A549 treated with AZD2906 at 1 μM for 4 hours (cell line): ENCODE results near the gene PRAMEF2. TPM values are rescaled to one million over a fixed set of nuclear protein-coding genes. Genes with fewer than 3 reads are reported as not detected.

ENCODE experiments used
- total RNA-seq: library from RNA; stranded (reverse); fragments of 200-300 nt; extraction: Qiagen RNA extraction; gene quantifications from 5 replicates; pipeline ENCODE4 v1.2.3, GENCODE V29; 2022

PRAMEF2 gene, protein sequence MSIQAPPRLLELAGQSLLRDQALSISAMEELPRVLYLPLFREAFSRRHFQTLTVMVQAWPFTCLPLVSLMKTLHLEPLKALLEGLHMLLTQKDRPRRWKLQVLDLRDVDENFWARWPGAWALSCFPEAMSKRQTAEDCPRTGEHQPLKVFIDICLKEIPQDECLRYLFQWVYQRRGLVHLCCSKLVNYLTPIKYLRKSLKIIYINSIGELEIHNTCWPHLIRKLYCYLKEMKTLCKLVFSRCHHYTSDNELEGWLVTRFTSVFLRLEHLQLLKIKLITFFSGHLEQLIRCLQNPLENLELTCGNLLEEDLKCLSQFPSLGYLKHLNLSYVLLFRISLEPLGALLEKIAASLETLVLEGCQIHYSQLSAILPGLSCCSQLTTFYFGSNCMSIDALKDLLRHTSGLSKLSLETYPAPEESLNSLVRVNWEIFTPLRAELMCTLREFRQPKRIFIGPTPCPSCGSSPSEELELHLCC
- 0.06 to 0.25 TPM (median 0.14 TPM) in 5 replicates for total RNA-seq

DNA sequence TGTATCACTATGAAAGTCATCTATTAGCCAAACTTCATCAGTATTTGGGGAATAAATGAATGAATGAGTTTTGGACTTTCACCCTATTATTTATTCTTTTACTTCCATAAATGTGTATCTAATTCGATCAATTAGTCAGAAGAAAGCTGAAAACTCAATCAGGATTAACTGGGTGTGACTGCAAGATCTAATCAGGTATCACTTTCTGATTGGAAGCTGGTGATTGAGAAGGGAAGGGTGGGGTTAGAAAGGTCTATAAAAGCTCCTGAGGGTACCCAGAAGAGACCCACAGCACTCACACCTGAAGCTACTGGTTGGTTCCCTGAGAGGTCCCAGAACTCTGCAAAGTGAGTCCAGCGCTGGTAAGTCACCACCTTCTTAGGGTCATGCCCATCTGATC lies at the start of gene PRAMEF2:
Gene PRAMEF2 (plus strand): TSS at position 301 of the 400 bp plus-strand sequence. CDS start 1,924 bp downstream, outside the sequence.

DNA sequence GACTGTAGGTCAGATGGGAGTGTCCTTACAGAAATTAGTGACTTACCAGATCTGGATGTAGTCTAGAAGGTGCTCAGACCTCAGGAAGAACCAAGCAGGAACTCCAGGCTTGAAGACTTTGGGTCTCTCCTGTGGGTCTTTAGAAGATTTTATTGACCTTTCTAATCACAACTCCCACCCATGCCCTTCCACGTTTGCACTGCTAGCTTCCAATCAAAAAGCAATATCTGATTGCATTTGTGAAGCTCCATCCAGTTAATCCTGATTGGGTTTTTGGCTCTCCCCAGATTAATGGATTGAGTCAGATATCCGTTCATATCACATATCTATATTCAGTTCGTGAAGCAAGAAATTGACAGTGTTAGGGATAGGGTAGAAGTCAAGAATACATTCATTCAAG lies 25.6 kb upstream of the PRAMEF2 start, which contains the start of gene PRAMEF11:
Gene PRAMEF11 (minus strand): TSS at position 101 of the 400 bp plus-strand sequence. CDS start 2,621 bp downstream, outside the sequence.

DNA sequence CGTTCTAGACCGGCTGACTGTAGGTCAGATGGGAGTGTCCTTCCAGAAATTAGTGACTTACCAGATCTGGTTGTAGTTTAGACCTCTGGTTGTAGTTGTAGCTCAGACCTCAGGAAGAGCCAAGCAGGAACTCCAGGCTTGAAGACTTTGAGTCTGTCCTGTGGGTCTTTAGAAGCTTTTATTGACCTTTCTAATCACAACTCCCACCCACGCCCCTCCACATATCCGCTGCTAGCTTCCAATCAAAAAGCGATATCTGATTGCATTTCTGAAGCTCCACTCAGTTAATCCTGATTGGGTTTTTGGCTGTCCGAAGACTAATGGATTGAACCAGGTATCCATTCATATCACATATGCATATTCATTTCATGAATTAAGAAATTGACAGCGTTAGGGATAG lies 8.3 kb upstream of the PRAMEF2 start, which contains the start of gene HNRNPCL1:
Gene HNRNPCL1 (minus strand): TSS at position 101 of the 400 bp plus-strand sequence. CDS start 431 bp downstream, outside the sequence.

DNA sequence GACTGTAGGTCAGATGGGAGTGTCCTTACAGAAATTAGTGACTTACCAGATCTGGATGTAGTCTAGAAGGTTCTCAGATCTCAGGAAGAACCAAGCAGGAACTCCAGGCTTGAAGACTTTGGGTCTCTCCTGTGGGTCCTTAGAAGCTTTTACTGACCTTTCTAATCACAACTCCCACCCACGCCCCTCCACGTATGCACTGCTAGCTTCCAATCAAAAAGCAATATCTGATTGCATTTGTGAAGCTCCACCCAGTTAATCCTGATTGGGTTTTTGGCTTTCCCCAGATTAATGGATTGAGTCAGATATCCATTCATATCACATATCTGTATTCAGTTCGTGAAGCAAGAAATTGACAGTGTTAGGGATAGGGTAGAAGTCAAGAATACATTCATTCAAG lies 29.2 kb downstream of the PRAMEF2 start, which contains the start of gene PRAMEF4:
Gene PRAMEF4 (minus strand): TSS at position 101 of the 400 bp plus-strand sequence. CDS start 2,807 bp downstream, outside the sequence.

DNA sequence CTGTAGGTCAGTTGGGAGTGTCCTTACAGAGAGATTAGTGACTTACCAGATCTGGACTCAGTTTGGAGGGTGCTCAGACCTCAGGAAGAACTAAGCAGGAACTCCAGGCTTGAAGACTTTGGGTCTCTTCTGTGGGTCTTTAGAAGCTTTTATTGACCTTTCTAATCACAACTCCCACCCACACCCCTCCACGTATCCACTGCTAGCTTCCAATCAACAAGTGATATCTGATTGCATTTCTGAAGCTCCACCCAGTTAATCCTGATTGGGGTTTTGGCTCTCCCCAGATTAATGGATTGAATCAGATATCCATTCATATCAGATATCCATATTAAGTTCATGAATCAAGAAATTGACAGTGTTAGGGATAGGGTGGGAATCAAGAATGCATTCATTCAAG lies 41.3 kb downstream of the PRAMEF2 start, which contains the start of gene PRAMEF10:
Gene PRAMEF10 (minus strand): TSS at position 101 of the 400 bp plus-strand sequence. CDS start 2,423 bp downstream, outside the sequence.

Other genes with a start within 250 kb of the PRAMEF2 start
- gene DHRS3, start 238.9 kb upstream of the PRAMEF2 start, total RNA-seq: 37.8 to 51.4 TPM (median 47.8 TPM) in 5 replicates
- not detected in 5 replicates for gene AADACL4, start 213.0 kb upstream of the PRAMEF2 start, total RNA-seq
- not detected in 5 replicates for gene AADACL3, start 141.0 kb upstream of the PRAMEF2 start, total RNA-seq
- not detected in 5 replicates for gene CFAP107, start 110.9 kb upstream of the PRAMEF2 start, total RNA-seq
- gene PRAMEF12, start 83.3 kb upstream of the PRAMEF2 start, total RNA-seq: not detected in 5 replicates
- gene PRAMEF1, start 65.7 kb upstream of the PRAMEF2 start, total RNA-seq: 0.07 to 0.14 TPM (median 0.07 TPM) in 3 of 5 replicates, not detected in the others
- not detected in 5 replicates for gene PRAMEF11, start 25.7 kb upstream of the PRAMEF2 start, total RNA-seq
- not detected in 5 replicates for gene HNRNPCL1, start 8.4 kb upstream of the PRAMEF2 start, total RNA-seq
- 0.05 to 0.06 TPM in 2 of 5 replicates, not detected in the others for gene PRAMEF4, start 29.1 kb downstream of the PRAMEF2 start, total RNA-seq
- not detected in 5 replicates for gene PRAMEF10, start 41.2 kb downstream of the PRAMEF2 start, total RNA-seq
- gene PRAMEF7, start 59.5 kb downstream of the PRAMEF2 start, total RNA-seq: 0.06 TPM in 1 of 5 replicates, not detected in the others
- not detected in 5 replicates for gene PRAMEF6, start 90.5 kb downstream of the PRAMEF2 start, total RNA-seq
- gene PRAMEF27, start 199.5 kb downstream of the PRAMEF2 start, total RNA-seq: not detected in 5 replicates
- gene HNRNPCL3, start 203.7 kb downstream of the PRAMEF2 start, total RNA-seq: not detected in 5 replicates
- gene PRAMEF25, start 213.7 kb downstream of the PRAMEF2 start, total RNA-seq: not detected in 5 replicates